ENCODE measurements around the gene TMEM8B. TPM values are rescaled to one million over a fixed set of nuclear protein-coding genes. Genes with fewer than 3 reads are reported as not detected.
A peak's percentile ranks its signal among the peaks of the same experiment; 100 is the strongest.

Gene TMEM8B
- total RNA-seq, 6 experiments from 2014 or later = 8.7 to 15.2 (median 12.0) TPM

DNA sequence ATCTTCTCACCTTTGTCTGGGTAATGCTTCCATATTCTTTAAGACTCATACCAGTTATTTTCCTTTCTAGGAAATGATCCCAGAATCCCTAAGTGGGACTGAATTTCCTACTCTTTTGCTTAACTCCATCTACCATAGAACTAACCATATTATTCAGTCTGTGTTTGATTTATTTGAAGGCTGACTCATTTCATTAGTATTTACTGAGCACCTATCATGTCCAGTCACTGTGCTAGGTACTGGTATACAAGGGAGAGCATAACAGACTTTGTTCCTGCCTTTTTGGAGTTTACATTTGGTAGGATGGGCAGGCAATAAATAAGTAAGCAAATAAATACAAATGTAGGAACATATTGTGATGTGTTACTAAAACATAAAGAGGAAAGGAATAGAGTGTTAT is 33.3 kb upstream of the TMEM8B start:
- Mint-ChIP-seq H3K27me3 (ENCODE audit: insufficient read depth) (no peaks in the 10 kb centered on the region; the same call in 1 of the 2 replicates), H3K4me3 (peak overlapping the region; percentile 82; the same call in 1 of the 2 replicates), H3K9me3 (no peaks in the 10 kb centered on the region), H3K36me3 (ENCODE audit: low read depth) (peaks cover 8% of the 10 kb centered on the region), H3K4me1 (ENCODE audit: low read depth) (peaks cover 70% of the 10 kb centered on the region), H3K27ac (peak overlapping the region; percentile 13)
- no peak for DNase-seq
- TF ChIP-seq, protein P1, sequence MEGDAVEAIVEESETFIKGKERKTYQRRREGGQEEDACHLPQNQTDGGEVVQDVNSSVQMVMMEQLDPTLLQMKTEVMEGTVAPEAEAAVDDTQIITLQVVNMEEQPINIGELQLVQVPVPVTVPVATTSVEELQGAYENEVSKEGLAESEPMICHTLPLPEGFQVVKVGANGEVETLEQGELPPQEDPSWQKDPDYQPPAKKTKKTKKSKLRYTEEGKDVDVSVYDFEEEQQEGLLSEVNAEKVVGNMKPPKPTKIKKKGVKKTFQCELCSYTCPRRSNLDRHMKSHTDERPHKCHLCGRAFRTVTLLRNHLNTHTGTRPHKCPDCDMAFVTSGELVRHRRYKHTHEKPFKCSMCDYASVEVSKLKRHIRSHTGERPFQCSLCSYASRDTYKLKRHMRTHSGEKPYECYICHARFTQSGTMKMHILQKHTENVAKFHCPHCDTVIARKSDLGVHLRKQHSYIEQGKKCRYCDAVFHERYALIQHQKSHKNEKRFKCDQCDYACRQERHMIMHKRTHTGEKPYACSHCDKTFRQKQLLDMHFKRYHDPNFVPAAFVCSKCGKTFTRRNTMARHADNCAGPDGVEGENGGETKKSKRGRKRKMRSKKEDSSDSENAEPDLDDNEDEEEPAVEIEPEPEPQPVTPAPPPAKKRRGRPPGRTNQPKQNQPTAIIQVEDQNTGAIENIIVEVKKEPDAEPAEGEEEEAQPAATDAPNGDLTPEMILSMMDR (IDR thresholded peaks at IDR 0.05) = no peak

- no peak for DNase-seq
- Mint-ChIP-seq H3K27ac (peak overlapping the region; percentile 75), H3K36me3 (ENCODE audit: low read depth) (peaks cover 21% of the 10 kb centered on the region), H3K27me3 (ENCODE audit: insufficient read depth) (no peaks in the 10 kb centered on the region; the same call in 1 of the 2 replicates), H3K4me1 (ENCODE audit: low read depth) (peaks cover 66% of the 10 kb centered on the region), H3K4me3 (no peak overlapping the region), H3K9me3 (no peaks in the 10 kb centered on the region)
- TF ChIP-seq, protein P1 (IDR thresholded peaks at IDR 0.05) = no peak
Measured at GRCh38 chr9:35797311-35798109, 31.5 kb upstream of the TMEM8B start.

DNA sequence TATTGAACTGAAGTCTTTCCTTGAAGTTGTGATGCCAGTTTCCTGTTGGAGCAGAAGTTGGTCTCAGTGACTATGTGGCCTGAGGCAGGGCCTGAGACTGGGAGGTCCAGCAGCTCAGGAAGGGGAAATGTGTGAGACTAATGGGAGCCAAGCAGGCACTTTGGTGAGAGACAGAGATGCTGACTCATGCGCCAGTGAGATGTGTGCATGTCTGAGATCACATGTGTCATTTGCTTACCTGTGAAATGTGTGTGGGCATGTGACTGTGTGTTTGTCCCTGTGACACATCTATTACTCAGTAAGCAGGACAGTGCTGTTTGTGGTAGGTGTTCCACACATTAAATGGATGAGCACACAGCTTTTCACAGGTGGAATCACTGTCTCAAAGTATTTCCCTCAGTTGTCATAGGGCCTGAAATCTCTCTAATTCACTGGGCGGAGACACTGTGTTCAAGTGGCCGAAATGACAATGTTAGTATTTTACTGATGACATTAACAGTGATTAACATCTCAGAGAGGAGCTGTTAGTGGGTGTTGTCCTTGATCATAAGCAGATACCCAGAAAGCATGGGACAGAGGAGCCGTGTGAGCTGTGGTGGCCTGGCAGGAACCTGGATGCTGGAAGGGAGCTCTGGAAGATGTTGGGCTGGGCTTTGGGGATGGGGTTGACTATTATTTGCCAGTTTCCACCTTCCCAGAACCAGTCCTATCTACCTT is 30.2 kb upstream of the TMEM8B start:
- TF ChIP-seq, protein P1 (IDR thresholded peaks at IDR 0.05) = no peak
- peaks cover 53% of the 10 kb centered on the region for H3K4me1 Mint-ChIP-seq (ENCODE audit: low read depth)
- H3K4me3 Mint-ChIP-seq = no peak overlapping the region; the same call in 1 of the 2 replicates
- peak overlapping the region; percentile 80 for H3K27ac Mint-ChIP-seq
- DNase-seq = peak; percentile 80
- no peaks in the 10 kb centered on the region for H3K9me3 Mint-ChIP-seq
- no peaks in the 10 kb centered on the region; the same call in 1 of the 2 replicates for H3K27me3 Mint-ChIP-seq (ENCODE audit: insufficient read depth)
- peaks cover 21% of the 10 kb centered on the region for H3K36me3 Mint-ChIP-seq (ENCODE audit: low read depth)

- Mint-ChIP-seq H3K4me3 (no peak overlapping the region), H3K27me3 (ENCODE audit: insufficient read depth) (no peaks in the 10 kb centered on the region; the same call in 1 of the 2 replicates), H3K36me3 (ENCODE audit: low read depth) (peaks cover 26% of the 10 kb centered on the region), H3K4me1 (ENCODE audit: low read depth) (peaks cover 36% of the 10 kb centered on the region), H3K9me3 (no peaks in the 10 kb centered on the region), H3K27ac (no peak overlapping the region)
- DNase-seq = no peak
- TF ChIP-seq, protein P1 (IDR thresholded peaks at IDR 0.05) = no peak
Measured at GRCh38 chr9:35800530-35800929, 28.5 kb upstream of the TMEM8B start.

DNA sequence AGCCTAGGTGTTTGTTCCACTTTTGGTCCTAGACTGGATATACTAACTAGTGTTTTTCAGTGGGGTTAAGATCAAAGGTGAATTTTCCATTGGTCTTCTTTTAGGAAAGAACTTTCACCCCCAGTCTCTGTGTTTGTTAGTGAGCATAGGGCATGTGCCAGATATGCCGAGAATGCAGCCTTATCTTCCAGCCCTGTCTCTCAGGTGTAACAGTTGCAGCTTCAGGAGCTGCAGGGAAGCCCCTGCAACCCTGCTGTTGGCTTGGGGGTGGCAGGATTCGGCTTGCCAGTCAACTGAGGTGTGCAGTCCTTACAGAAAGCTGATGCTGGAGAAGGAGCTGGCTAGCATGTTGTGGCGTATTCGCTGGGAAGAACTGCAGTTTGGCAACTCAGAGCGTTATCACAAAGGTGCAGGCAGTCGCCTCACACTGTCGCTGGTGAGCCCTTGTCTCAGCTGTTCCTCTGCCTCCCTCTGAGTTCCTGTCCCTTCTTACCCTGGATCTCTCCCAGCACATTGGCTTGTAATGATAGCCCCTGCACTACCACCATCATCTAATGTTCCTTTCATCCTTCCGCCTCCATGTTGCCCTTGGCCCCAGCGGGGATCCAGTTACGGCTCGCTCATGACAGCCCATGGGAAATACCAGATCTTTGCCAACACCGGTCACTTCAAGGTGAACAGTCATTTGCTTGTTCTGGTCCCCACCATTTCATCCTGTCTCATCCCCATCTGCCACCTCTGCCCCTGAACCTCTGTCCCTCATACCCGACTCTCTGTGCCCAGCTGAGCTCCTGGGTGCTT is 27.5 kb upstream of the TMEM8B start:
- H3K4me1 Mint-ChIP-seq (ENCODE audit: low read depth) = peaks cover 26% of the 10 kb centered on the region
- no peaks in the 10 kb centered on the region; the same call in 1 of the 2 replicates for H3K27me3 Mint-ChIP-seq (ENCODE audit: insufficient read depth)
- no peaks in the 10 kb centered on the region for H3K9me3 Mint-ChIP-seq
- H3K36me3 Mint-ChIP-seq (ENCODE audit: low read depth) = peaks cover 26% of the 10 kb centered on the region
- no peak overlapping the region for H3K27ac Mint-ChIP-seq
- H3K4me3 Mint-ChIP-seq = no peak overlapping the region
- no peak for DNase-seq
- TF ChIP-seq, protein P1 (IDR thresholded peaks at IDR 0.05) = no peak
